CD4-positive, alpha-beta T cell (primary cell): ENCODE measurements around the gene DCAF6. TPM values are rescaled to one million over a fixed set of nuclear protein-coding genes. Genes with fewer than 3 reads are reported as not detected.

ENCODE experiments used
- ATAC-seq: fragments of 200-7000 bp; cut with Tn5 transposase; one replicate; pipeline ENCODE4 v1.10.0; 2022; ENCODE audit warnings: mild to moderate bottlenecking; ENCODE audit not compliant: poor library complexity
- CTCF ChIA-PET: fragments of 350-600 bp; sonication (Branson Sonifier 250); formaldehyde crosslinking; loops from one replicate; lab custom pipeline; 2021; ENCODE audit warnings: antibody characterized with exemption, inconsistent platforms; lab: Charles Lee
- POLR2A ChIA-PET: fragments of 350-600 bp; sonication (Branson Sonifier 250); formaldehyde crosslinking; loops from one replicate; lab custom pipeline; 2021; ENCODE audit warnings: antibody characterized with exemption, inconsistent platforms; lab: Charles Lee
- DNase-seq, 14 experiments: peaks; one replicate each; pipeline ENCODE4 v3.0.0-alpha.2; 2013 to 2020; ENCODE audit warnings: mixed read lengths in 2 of 14
- H3K27ac ChIP-seq, 2 donors: one replicate each; pipeline versions ENCODE4 v1.5.1 to v1.7.0; 2013; ENCODE audit warnings: low read length in 2 of 2, low read depth in 1 of 2, mild to moderate bottlenecking in 1 of 2
- H3K27me3 ChIP-seq, 2 experiments: 1 replicate in 1 of 2; 2 replicates in 1 of 2; pipeline versions ENCODE4 v1.6.1 to v1.7.0; 2013; ENCODE audit warnings: low read length in 2 of 2, control low read depth in 1 of 2, mild to moderate bottlenecking in 1 of 2, moderate library complexity in 1 of 2; ENCODE audit not compliant: insufficient read depth in 2 of 2, control insufficient read depth in 1 of 2
- H3K36me3 ChIP-seq: one replicate; pipeline ENCODE4 v1.6.1; 2013; ENCODE audit warnings: low read length, control low read depth; ENCODE audit not compliant: insufficient read depth
- H3K4me1 ChIP-seq: one replicate; pipeline ENCODE4 v1.6.1; 2013; ENCODE audit warnings: low read length, control low read depth; ENCODE audit not compliant: insufficient read depth
- H3K4me3 ChIP-seq: one replicate; pipeline ENCODE4 v1.5.1; 2013; ENCODE audit warnings: mild to moderate bottlenecking, low read length, moderate library complexity
- H3K9me3 ChIP-seq, 2 experiments: 1 replicate in 1 of 2; 2 replicates in 1 of 2; pipeline versions ENCODE4 v1.6.1 to v1.7.0; 2013; ENCODE audit warnings: low read length in 2 of 2, mild to moderate bottlenecking in 2 of 2, control low read depth in 1 of 2, moderate library complexity in 1 of 2; ENCODE audit not compliant: control insufficient read depth in 1 of 2, insufficient read depth in 1 of 2
- H3K27ac Mint-ChIP-seq: one replicate; pipeline ENCODE4 v1.8.0; 2020; ENCODE audit warnings: mixed read lengths
- H3K27me3 Mint-ChIP-seq: one replicate; pipeline ENCODE4 v1.8.0; 2021; ENCODE audit warnings: mixed read lengths
- H3K36me3 Mint-ChIP-seq: one replicate; pipeline ENCODE4 v1.8.0; 2021; ENCODE audit warnings: low read depth, mixed read lengths
- H3K4me1 Mint-ChIP-seq: one replicate; pipeline ENCODE4 v1.8.0; 2021; ENCODE audit warnings: low read depth, mixed read lengths
- H3K4me3 Mint-ChIP-seq: one replicate; pipeline ENCODE4 v1.8.0; 2020; ENCODE audit warnings: mild to moderate bottlenecking, mixed read lengths
- H3K9me3 Mint-ChIP-seq: one replicate; pipeline ENCODE4 v1.8.0; 2020; ENCODE audit warnings: mixed read lengths
- intact Hi-C, 2 experiments: fragments of 100-400 bp; cut with DNase I in 1 of 2; cut with micrococcal nuclease in 1 of 2; formaldehyde crosslinking; loops; one replicate each; pipeline versions ENCODE4 v1.15.1 to v1.9.0; 2023 to 2025; cut with DNase I, micrococcal nuclease
- total RNA-seq, 174 experiments: library from RNA in 2 of 174; stranded (reverse) in 2 of 174; gene quantifications; one replicate each; pipeline ENCODE4 v1.2.3 and lab custom pipeline; 2021 to 2026
- TF ChIP-seq, protein P1 (sequence below): fragments of 200-600 bp; IDR thresholded peaks from one replicate; pipeline ENCODE4 v1.8.0; 2022; ENCODE audit warnings: antibody characterized with exemption, mild to moderate bottlenecking

Gene DCAF6
- total RNA-seq, 2 experiments from 2014 or later = 13.3 to 13.6 TPM

DNA sequence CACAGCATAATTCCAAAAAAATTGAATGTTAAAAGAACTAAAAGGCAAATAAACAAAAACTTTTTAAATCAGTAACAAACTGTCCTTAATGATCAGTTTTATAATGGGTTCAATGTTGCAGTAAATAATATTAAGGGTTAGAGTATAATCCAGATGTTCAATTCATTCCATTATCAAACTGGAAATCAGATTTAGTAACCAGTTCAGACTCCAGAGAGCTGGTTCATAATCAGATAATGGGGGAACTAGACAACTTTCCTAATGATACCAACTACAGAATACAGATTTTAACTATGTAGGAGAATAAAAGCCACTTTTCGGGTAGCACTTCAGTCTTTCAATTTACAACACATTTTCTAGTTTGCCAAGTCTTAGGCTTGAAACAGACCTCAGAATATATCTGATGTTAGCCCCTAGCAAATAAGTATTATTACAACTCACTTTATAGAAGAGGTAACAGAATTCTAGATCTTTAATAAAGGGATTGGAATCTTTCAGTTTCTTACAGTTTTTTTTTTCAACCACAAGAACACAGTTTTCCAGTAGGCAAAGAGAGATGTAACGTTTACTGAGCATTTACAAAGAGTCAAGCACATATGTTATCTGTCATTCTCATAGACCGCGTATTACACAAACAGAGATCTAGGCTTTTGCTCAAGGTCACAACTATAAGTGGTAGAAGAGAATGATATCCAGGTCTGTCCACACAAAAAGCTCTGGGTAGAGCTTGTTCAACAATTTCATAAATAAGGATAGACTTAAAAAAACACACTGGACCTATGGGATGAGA is 1.9 kb upstream of the DCAF6 start:
- no peaks in the 10 kb centered on the region for H3K27me3 Mint-ChIP-seq

GRCh38 chr1:167935216-167936067 is 1.0 kb upstream of the DCAF6 start:
- TF ChIP-seq, protein P1, sequence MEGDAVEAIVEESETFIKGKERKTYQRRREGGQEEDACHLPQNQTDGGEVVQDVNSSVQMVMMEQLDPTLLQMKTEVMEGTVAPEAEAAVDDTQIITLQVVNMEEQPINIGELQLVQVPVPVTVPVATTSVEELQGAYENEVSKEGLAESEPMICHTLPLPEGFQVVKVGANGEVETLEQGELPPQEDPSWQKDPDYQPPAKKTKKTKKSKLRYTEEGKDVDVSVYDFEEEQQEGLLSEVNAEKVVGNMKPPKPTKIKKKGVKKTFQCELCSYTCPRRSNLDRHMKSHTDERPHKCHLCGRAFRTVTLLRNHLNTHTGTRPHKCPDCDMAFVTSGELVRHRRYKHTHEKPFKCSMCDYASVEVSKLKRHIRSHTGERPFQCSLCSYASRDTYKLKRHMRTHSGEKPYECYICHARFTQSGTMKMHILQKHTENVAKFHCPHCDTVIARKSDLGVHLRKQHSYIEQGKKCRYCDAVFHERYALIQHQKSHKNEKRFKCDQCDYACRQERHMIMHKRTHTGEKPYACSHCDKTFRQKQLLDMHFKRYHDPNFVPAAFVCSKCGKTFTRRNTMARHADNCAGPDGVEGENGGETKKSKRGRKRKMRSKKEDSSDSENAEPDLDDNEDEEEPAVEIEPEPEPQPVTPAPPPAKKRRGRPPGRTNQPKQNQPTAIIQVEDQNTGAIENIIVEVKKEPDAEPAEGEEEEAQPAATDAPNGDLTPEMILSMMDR = no peak
- POLR2A ChIA-PET = interaction anchor here (0.7 to 2.4 kb wide), 39 partner anchors 8 to 1860 kb away, joined by 3 to 16 read pairs (median 4); partner anchors contain the start of genes ADCY10, BLZF1, CD247 and NME7

More for the DNA sequence above, 1.9 kb upstream of the DCAF6 start:
- peaks cover 5% of the 10 kb centered on the region for H3K4me1 ChIP-seq
- ChIA-PET CTCF (no interaction called here), POLR2A (interaction anchor here (0.6 to 2.4 kb wide), 12 partner anchors 11 to 1058 kb away, joined by 3 to 16 read pairs (median 4); partner anchors contain the start of genes ADCY10, POU2F1, SFT2D2 and TADA1)
- intact Hi-C loops = loop anchor here (5.0 to 10.0 kb wide), 9 partner anchors 130 to 1960 kb away; partner anchors contain the start of genes POU2F1 (in 2 of the 2), METTL18 (in 1 of the 2), SCYL3 (in 1 of the 2) and TADA1 (in 1 of the 2)
- TF ChIP-seq, protein P1 = no peak
- peak overlapping the region; percentile 95 for H3K4me3 ChIP-seq
- no peaks in the 10 kb centered on the region for H3K36me3 ChIP-seq
- Mint-ChIP-seq H3K4me1 (peaks cover 58% of the 10 kb centered on the region), H3K27ac (peak overlapping the region; percentile 99), H3K4me3 (peak overlapping the region; percentile 94), H3K36me3 (peaks cover 23% of the 10 kb centered on the region), H3K9me3 (no peaks in the 10 kb centered on the region)
- no peaks in the 10 kb centered on the region for H3K9me3 ChIP-seq
- H3K27me3 ChIP-seq = no peaks in the 10 kb centered on the region
- no peak for DNase-seq
- ATAC-seq = no peak
- H3K27ac ChIP-seq = peak overlapping the region; percentile 77 to 96

More at GRCh38 chr1:167935216-167936067, 1.0 kb upstream of the DCAF6 start:
- H3K27ac ChIP-seq = peak overlapping the region; percentile 77 to 96
- Mint-ChIP-seq H3K27ac (peak overlapping the region; percentile 99), H3K4me3 (peak overlapping the region; percentile 94), H3K9me3 (no peaks in the 10 kb centered on the region), H3K36me3 (peaks cover 23% of the 10 kb centered on the region), H3K27me3 (no peaks in the 10 kb centered on the region), H3K4me1 (peaks cover 54% of the 10 kb centered on the region)
- CTCF ChIA-PET = interaction anchor here (1.1 to 1.8 kb wide), 2 partner anchors 147 to 715 kb away, joined by 3 to 5 read pairs; partner anchors contain the start of gene POU2F1
- no peaks in the 10 kb centered on the region for H3K36me3 ChIP-seq
- H3K4me1 ChIP-seq = peaks cover 5% of the 10 kb centered on the region
- peak; percentile 4 for ATAC-seq
- intact Hi-C loops = loop anchor here (1.0 to 10.0 kb wide), 12 partner anchors 129 to 1959 kb away; partner anchors contain the start of genes POU2F1 (in 2 of the 2), METTL18 (in 1 of the 2), SCYL3 (in 1 of the 2) and TADA1 (in 1 of the 2)
- DNase-seq = peak in 9 of 14 experiments; percentile 2 to 66 (median 20)
- peak overlapping the region; percentile 95 for H3K4me3 ChIP-seq
- no peaks in the 10 kb centered on the region for H3K27me3 ChIP-seq
- no peaks in the 10 kb centered on the region for H3K9me3 ChIP-seq
